ENCODE results near the gene KCNMA1.

KCNMA1 gene

DNA sequence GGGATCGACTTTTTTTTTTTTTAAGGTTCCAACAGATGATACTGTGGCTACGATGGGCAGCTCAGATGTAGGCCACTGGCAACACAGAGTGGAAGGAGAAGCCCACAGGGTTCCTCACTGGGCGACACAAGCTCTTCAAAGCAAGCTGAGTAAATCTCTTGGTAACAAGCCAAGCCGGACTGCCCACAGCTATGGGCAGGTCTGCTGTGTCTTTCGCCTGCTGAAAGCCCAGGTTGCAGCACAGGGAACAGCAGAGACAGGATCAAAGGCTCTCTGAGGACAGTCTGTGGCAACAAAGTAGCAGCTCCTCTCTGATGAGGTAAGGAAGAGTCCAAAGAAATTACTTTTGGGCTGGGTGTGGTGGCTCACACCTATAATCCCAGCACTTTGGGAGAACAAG, 83.6 kb downstream of the KCNMA1 start:
- DNase-seq (ENCODE audit: low read depth), result no peak
- TF ChIP-seq MYC (IDR thresholded peaks at IDR 0.05; ENCODE audit: low read depth, low read length) (no peak), POLR2A (IDR thresholded peaks at IDR 0.05; ENCODE audit: extremely low read depth, insufficient read length) (no peak)
- no peak overlapping the region for H3K4me3 ChIP-seq (ENCODE audit: low read depth, low read length)

DNA sequence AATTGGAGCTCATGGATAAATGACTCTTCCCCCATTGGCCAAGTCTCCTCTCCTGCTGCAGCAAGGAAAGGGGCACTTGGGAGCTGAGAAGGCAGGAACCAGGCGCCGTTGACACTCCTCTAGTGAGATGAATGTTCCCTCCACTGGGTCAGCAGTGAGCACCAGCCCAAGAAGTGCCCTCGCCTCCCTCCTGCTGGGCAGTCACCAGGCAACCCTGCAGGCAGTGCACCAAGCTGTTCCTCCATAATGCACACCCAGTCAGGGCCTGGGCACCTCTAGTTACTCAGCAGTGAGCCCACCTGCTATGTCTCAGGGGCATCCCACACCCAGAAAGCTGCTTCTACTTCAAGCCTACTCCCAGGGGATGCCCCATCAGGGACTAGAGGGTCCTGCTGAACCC, 84.3 kb downstream of the KCNMA1 start:
- no peak for DNase-seq (ENCODE audit: low read depth)
- TF ChIP-seq POLR2A (IDR thresholded peaks at IDR 0.05; ENCODE audit: extremely low read depth, insufficient read length) (no peak), MYC (IDR thresholded peaks at IDR 0.05; ENCODE audit: low read depth, low read length) (no peak)
- TF ChIP-seq, protein P1, sequence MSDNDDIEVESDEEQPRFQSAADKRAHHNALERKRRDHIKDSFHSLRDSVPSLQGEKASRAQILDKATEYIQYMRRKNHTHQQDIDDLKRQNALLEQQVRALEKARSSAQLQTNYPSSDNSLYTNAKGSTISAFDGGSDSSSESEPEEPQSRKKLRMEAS (IDR thresholded peaks at IDR 0.05; ENCODE audit: low read depth, low read length), result no peak
- TF ChIP-seq, protein P2, sequence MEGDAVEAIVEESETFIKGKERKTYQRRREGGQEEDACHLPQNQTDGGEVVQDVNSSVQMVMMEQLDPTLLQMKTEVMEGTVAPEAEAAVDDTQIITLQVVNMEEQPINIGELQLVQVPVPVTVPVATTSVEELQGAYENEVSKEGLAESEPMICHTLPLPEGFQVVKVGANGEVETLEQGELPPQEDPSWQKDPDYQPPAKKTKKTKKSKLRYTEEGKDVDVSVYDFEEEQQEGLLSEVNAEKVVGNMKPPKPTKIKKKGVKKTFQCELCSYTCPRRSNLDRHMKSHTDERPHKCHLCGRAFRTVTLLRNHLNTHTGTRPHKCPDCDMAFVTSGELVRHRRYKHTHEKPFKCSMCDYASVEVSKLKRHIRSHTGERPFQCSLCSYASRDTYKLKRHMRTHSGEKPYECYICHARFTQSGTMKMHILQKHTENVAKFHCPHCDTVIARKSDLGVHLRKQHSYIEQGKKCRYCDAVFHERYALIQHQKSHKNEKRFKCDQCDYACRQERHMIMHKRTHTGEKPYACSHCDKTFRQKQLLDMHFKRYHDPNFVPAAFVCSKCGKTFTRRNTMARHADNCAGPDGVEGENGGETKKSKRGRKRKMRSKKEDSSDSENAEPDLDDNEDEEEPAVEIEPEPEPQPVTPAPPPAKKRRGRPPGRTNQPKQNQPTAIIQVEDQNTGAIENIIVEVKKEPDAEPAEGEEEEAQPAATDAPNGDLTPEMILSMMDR (IDR thresholded peaks at IDR 0.05; ENCODE audit: low read depth, low read length), result no peak
- H3K4me3 ChIP-seq (ENCODE audit: low read depth, low read length), result no peak overlapping the region

DNA sequence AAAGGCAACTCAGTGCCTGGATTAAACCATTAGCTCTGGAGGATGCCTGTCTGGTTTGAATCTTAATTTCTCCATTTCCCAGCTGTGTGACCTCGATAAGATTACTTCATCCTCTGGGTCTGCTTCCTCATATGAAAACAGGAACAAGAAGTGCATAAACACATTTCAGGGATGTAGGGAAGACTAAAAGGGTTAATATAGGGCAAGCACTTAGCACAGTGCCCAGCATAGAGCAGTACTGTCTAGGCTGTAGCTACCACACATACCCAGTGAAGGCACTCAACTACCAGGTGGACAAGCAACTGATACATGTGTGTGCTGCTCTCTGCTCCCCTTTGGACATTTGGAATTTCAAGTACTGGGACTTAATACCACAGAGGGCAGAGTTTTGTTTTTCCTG, 85.4 kb downstream of the KCNMA1 start:
- DNase-seq (ENCODE audit: low read depth), result peak; percentile 57
- no peak for TF ChIP-seq MYC (IDR thresholded peaks at IDR 0.05; ENCODE audit: low read depth, low read length)
- TF ChIP-seq, protein P1 (IDR thresholded peaks at IDR 0.05; ENCODE audit: low read depth, low read length), result no peak
- TF ChIP-seq POLR2A (IDR thresholded peaks at IDR 0.05; ENCODE audit: extremely low read depth, insufficient read length), result no peak
- TF ChIP-seq, protein P2 (IDR thresholded peaks at IDR 0.05; ENCODE audit: low read depth, low read length), result no peak
- H3K4me3 ChIP-seq (ENCODE audit: low read depth, low read length), result no peak overlapping the region

DNA sequence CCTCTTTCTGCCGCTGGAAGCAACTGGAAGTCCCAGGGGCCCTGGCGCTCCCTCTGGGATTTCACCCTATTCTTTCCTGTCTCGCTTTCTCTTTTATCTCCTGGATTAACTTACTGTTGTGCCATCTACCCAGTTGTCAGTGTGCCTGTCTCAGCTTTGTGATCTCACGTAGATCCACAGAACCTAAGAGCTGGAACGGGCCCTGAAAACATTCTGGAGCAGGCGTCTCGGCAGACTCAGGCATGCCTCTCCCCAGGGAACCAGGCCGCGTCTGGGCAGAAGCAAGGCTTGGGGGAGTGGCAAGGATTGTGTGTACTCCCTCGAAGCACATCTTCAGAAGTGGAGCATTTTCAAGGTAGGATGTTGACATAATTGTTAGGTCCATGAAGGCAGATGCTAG, 87.2 kb downstream of the KCNMA1 start:
- H3K4me3 ChIP-seq (ENCODE audit: low read depth, low read length), result no peak overlapping the region
- DNase-seq (ENCODE audit: low read depth), result no peak
- TF ChIP-seq, protein P2 (IDR thresholded peaks at IDR 0.05; ENCODE audit: low read depth, low read length), result no peak
- TF ChIP-seq MYC (IDR thresholded peaks at IDR 0.05; ENCODE audit: low read depth, low read length), result no peak
- TF ChIP-seq POLR2A (IDR thresholded peaks at IDR 0.05; ENCODE audit: extremely low read depth, insufficient read length), result no peak
- TF ChIP-seq, protein P1 (IDR thresholded peaks at IDR 0.05; ENCODE audit: low read depth, low read length), result no peak

DNA sequence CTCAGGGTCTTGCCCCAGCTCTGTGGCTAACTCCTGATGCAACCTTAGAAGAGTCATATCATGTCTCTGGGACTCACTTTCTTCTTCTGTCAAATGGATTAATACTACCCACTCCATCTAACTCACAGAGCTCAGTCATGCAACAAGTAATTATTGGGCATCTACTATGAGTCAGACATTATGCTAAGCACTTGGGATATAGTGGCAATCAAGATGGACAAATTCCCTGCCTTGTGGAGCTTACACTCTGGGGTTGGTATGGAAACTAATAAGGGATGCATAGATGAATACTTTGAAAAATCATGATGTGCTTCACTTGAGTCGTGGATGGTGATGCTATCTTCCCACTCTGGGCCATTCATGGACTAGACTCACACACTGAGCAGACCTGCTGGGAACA, 88.9 kb downstream of the KCNMA1 start:
- no peak for DNase-seq (ENCODE audit: low read depth)
- TF ChIP-seq POLR2A (IDR thresholded peaks at IDR 0.05; ENCODE audit: extremely low read depth, insufficient read length) (no peak), MYC (IDR thresholded peaks at IDR 0.05; ENCODE audit: low read depth, low read length) (no peak)
- TF ChIP-seq, protein P1 (IDR thresholded peaks at IDR 0.05; ENCODE audit: low read depth, low read length), result no peak
- TF ChIP-seq, protein P2 (IDR thresholded peaks at IDR 0.05; ENCODE audit: low read depth, low read length), result no peak

DNA sequence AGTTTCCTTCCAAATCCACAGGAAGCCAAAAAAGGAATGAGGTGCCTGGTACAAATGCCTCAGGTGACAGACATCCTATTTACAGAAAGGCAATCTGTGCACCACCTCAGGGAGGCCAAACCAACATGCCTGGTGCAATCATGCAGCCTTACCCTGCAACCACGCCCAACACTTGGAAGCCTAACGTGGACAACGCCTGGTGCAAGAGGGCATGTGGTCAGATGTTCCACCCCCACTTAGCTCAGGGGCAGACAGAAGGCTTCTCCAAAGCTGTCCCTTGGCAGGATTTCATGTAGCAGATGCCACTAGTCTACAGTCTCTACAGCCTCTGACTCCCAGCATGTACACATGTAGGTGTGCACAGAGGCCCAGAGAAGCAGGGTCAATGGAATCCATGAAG, 89.5 kb downstream of the KCNMA1 start:
- H3K4me3 ChIP-seq (ENCODE audit: low read depth, low read length), result no peak overlapping the region
- no peak for DNase-seq (ENCODE audit: low read depth)

More for the DNA sequence above, 88.9 kb downstream of the KCNMA1 start:
- no peak overlapping the region for H3K4me3 ChIP-seq (ENCODE audit: low read depth, low read length)

More for the DNA sequence above, 89.5 kb downstream of the KCNMA1 start:
- TF ChIP-seq, protein P2 (IDR thresholded peaks at IDR 0.05; ENCODE audit: low read depth, low read length), result no peak
- TF ChIP-seq POLR2A (IDR thresholded peaks at IDR 0.05; ENCODE audit: extremely low read depth, insufficient read length) (no peak), MYC (IDR thresholded peaks at IDR 0.05; ENCODE audit: low read depth, low read length) (no peak)
- TF ChIP-seq, protein P1 (IDR thresholded peaks at IDR 0.05; ENCODE audit: low read depth, low read length), result no peak

Data from NB4 (cell line).